B cell (primary cell): ENCODE measurements around the gene ONECUT3. TPM values are rescaled to one million over a fixed set of nuclear protein-coding genes. Genes with fewer than 3 reads are reported as not detected.

Experiments used
- ATAC-seq: fragments of 200-7000 bp; cut with Tn5 transposase; one replicate; pipeline ENCODE4 v1.10.0; 2021; ENCODE audit warnings: low read depth, mild to moderate bottlenecking, moderate number of reproducible peaks, moderate library complexity
- CTCF ChIA-PET: fragments of 350-600 bp; sonication (Branson Sonifier 250); formaldehyde crosslinking; loops from one replicate; lab custom pipeline; 2021; ENCODE audit warnings: antibody characterized with exemption, inconsistent platforms; lab: Charles Lee
- POLR2A ChIA-PET: fragments of 350-600 bp; sonication (Branson Sonifier 250); formaldehyde crosslinking; loops from one replicate; lab custom pipeline; 2021; ENCODE audit warnings: antibody characterized with exemption; lab: Charles Lee
- DNase-seq: peaks from one replicate; pipeline ENCODE4 v3.0.0; 2013
- H2AFZ ChIP-seq: 2 replicates; pipeline ENCODE4 v1.6.1; 2012; ENCODE audit warnings: mild to moderate bottlenecking, low read depth, low read length; ENCODE audit not compliant: insufficient read depth, poor library complexity, severe bottlenecking
- H3K27ac ChIP-seq, 2 donors: 1 replicate in 1 of 2; 2 replicates in 1 of 2; pipeline ENCODE4 v1.5.1; 2012 to 2013; ENCODE audit warnings: low read length in 2 of 2, mild to moderate bottlenecking in 2 of 2, moderate library complexity in 1 of 2
- H3K27me3 ChIP-seq, 4 experiments: fragments of 200-600 bp in 1 of 4; sonication (generic) in 1 of 4; replicated peaks in 1 of 4; 1 replicate in 2 of 4; 2 replicates in 2 of 4; pipeline versions ENCODE4 v1.6.1 to v1.7.0; 2013 to 2016; ENCODE audit warnings: low read length in 3 of 4, mild to moderate bottlenecking in 2 of 4, mixed read lengths in 1 of 4, moderate library complexity in 1 of 4; ENCODE audit not compliant: insufficient read depth in 4 of 4, control insufficient read depth in 3 of 4; ENCODE audit errors: control extremely low read depth in 1 of 4
- H3K36me3 ChIP-seq, 2 experiments: replicated peaks in 1 of 2; 1 replicate in 1 of 2; 2 replicates in 1 of 2; pipeline versions ENCODE4 v1.6.1 to v1.7.1; 2013; ENCODE audit warnings: low read length in 1 of 2; ENCODE audit not compliant: insufficient read depth in 2 of 2, control insufficient read depth in 1 of 2; ENCODE audit errors: control extremely low read depth in 1 of 2, extremely low read depth in 1 of 2
- H3K4me1 ChIP-seq, 2 donors: fragments of 200-600 bp in 1 of 2; sonication (generic) in 1 of 2; 1 replicate in 1 of 2; 2 replicates in 1 of 2; pipeline versions ENCODE4 v1.5.1 to v1.6.1; 2013 to 2017; ENCODE audit warnings: low read length in 2 of 2; ENCODE audit not compliant: control insufficient read depth in 2 of 2, insufficient read depth in 2 of 2
- H3K4me2 ChIP-seq: replicated peaks from 2 replicates; pipeline ENCODE3; 2012; ENCODE audit warnings: mild to moderate bottlenecking, low read depth, low read length; ENCODE audit not compliant: poor library complexity, severe bottlenecking
- H3K4me3 ChIP-seq, 5 experiments: fragments of 200-600 bp in 1 of 5; sonication (generic) in 1 of 5; 1 replicate in 3 of 5; 2 replicates in 2 of 5; pipeline versions ENCODE4 v1.5.1 to v1.7.0; 2011 to 2016; ENCODE audit warnings: low read length in 4 of 5, mild to moderate bottlenecking in 4 of 5, low read depth in 2 of 5, control low read depth in 1 of 5, moderate library complexity in 1 of 5; ENCODE audit not compliant: insufficient read depth in 1 of 5; ENCODE audit errors: control extremely low read depth in 1 of 5, extremely low read depth in 1 of 5
- H3K79me2 ChIP-seq: fragments of 200-600 bp; sonication (generic); one replicate; pipeline ENCODE4 v1.6.0; 2016; ENCODE audit warnings: low read length; ENCODE audit not compliant: control insufficient read depth, insufficient read depth
- H3K9ac ChIP-seq: fragments of 200-600 bp; sonication (generic); 2 replicates; pipeline ENCODE4 v1.6.1; 2017; ENCODE audit warnings: mild to moderate bottlenecking, low read length, moderate library complexity
- H3K9me3 ChIP-seq, 3 donors: one replicate each; pipeline versions ENCODE4 v1.6.1 to v1.7.1; 2013; ENCODE audit warnings: low read length in 2 of 3; ENCODE audit not compliant: control insufficient read depth in 2 of 3, insufficient read depth in 1 of 3; ENCODE audit errors: control extremely low read depth in 1 of 3
- H4K20me1 ChIP-seq: 2 replicates; pipeline ENCODE4 v1.6.0; 2012; ENCODE audit warnings: mild to moderate bottlenecking, low read length; ENCODE audit not compliant: insufficient read depth, control insufficient read depth, poor library complexity, severe bottlenecking
- H3K27ac Mint-ChIP-seq: one replicate; pipeline ENCODE4 v1.8.0; 2021; ENCODE audit warnings: mixed read lengths
- H3K27me3 Mint-ChIP-seq: one replicate; pipeline ENCODE4 v1.8.0; 2021; ENCODE audit warnings: mixed read lengths
- H3K4me1 Mint-ChIP-seq: one replicate; pipeline ENCODE4 v1.8.0; 2021; ENCODE audit warnings: mixed read lengths
- H3K4me3 Mint-ChIP-seq: one replicate; pipeline ENCODE4 v1.8.0; 2021; ENCODE audit warnings: mixed read lengths
- H3K9me3 Mint-ChIP-seq: one replicate; pipeline ENCODE4 v1.8.0; 2022; ENCODE audit warnings: mixed read lengths; ENCODE audit not compliant: insufficient read depth
- CTCF ChIP-seq: fragments of 200-600 bp; IDR thresholded peaks from one replicate; pipeline ENCODE4 v1.8.0; 2022; ENCODE audit warnings: antibody characterized with exemption, mild to moderate bottlenecking
- EZH2 ChIP-seq: IDR thresholded peaks from 2 replicates; pipeline ENCODE4 v1.6.1; 2012; ENCODE audit warnings: borderline replicate concordance, low read depth, mild to moderate bottlenecking, moderate library complexity, low read length; ENCODE audit not compliant: insufficient read depth, poor library complexity, severe bottlenecking
- WGBS: methylation state at CpG from one replicate; pipeline ENCODE4 v1.1.5; 2013; ENCODE audit warnings: missing lambda C conversion rate; ENCODE audit not compliant: insufficient coverage; 5-methylcytosine and 5-hydroxymethylcytosine counted together
- intact Hi-C: fragments of 100-400 bp; cut with micrococcal nuclease; formaldehyde crosslinking; loops from one replicate; pipeline ENCODE4 v1.10.0; 2022
- polyA plus RNA-seq: library from polyadenylated mRNA; depleted of rRNA; stranded (reverse); fragments of >200 nt; gene quantifications from 2 replicates; pipeline ENCODE4 v1.2.3, GENCODE V29; 2012
- small RNA-seq: library from RNA; depleted of rRNA; stranded (forward); fragments of <200 nt; gene quantifications from one replicate; pipeline ENCODE3, GENCODE V24; 2012; ENCODE audit warnings: low replicate concordance, low read depth; ENCODE audit not compliant: insufficient read length
- total RNA-seq, 2 donors: library from RNA; stranded (reverse); fragments of 120-200 nt in 1 of 2; gene quantifications; 1 replicate in 1 of 2; 2 replicates in 1 of 2; pipeline versions ENCODE4 v1.2.3 to v1.2.4, GENCODE V29; 2013 to 2022

The ONECUT3 gene
- total and polyA plus RNA-seq, 2 donors (not counting 1 experiment from before 2014, with no cell fraction given) = not detected

- no peak overlapping the region for H3K4me3 ChIP-seq
- Mint-ChIP-seq H3K27me3 (no peaks in the 10 kb centered on the region), H3K4me3 (no peak overlapping the region), H3K27ac (no peak overlapping the region), H3K9me3 (no peaks in the 10 kb centered on the region), H3K4me1 (peaks cover 4% of the 10 kb centered on the region)
- peaks cover 0 to 10% of the 10 kb centered on the region in 2 donors for H3K4me1 ChIP-seq
- H3K9ac ChIP-seq = no peak overlapping the region
- DNase-seq (no peak), ATAC-seq (no peak)
- WGBS = 91% methylated on average over 7 of the region's 15 CpGs
- H3K27me3 ChIP-seq = no peaks in the 10 kb centered on the region
- intact Hi-C loops = no loop called here
- no peaks in the 10 kb centered on the region for H3K9me3 ChIP-seq
- CTCF ChIA-PET = interaction anchor here (1.6 to 2.9 kb wide), 2 partner anchors 36 to 284 kb away, joined by 4 to 8 read pairs; no protein-coding TSS in a partner anchor
- H3K79me2 ChIP-seq = peaks cover 80% of the 10 kb centered on the region
- peaks cover 0 to 33% of the 10 kb centered on the region in 2 experiments for H3K36me3 ChIP-seq
- TF ChIP-seq CTCF (no peak), EZH2 (no peak)
- H3K4me2 ChIP-seq = no peak overlapping the region
- no peak overlapping the region for H3K27ac ChIP-seq
- no peak overlapping the region for H2AFZ ChIP-seq
- POLR2A ChIA-PET = interaction anchor here (0.6 kb wide), 1 partner anchor 191 kb away, joined by 6 read pairs; no protein-coding TSS in a partner anchor
- H4K20me1 ChIP-seq = peaks cover 96% of the 10 kb centered on the region
These were observed 77.3 kb downstream of the ONECUT3 start for GRCh38 chr19:1830568-1830967.

Small RNAs within 50 kb of the gene (small RNA-seq; reads per million reads assigned to genes)
- gene RF00017 = not detected

Other genes starting within 250 kb of the ONECUT3 start
- gene ADAMTSL5, start 240.5 kb upstream of the ONECUT3 start, total RNA-seq = not detected in 2 replicates
- 0.09 and 0.56 TPM in 2 replicates for gene ADAMTSL5, start 240.5 kb upstream of the ONECUT3 start, polyA plus RNA-seq
- not detected in 2 replicates for gene PLK5, start 229.4 kb upstream of the ONECUT3 start, total RNA-seq
- not detected in 2 replicates for gene PLK5, start 229.4 kb upstream of the ONECUT3 start, polyA plus RNA-seq
- gene MEX3D, start 185.2 kb upstream of the ONECUT3 start, total RNA-seq = 3.0 and 4.2 TPM in 2 replicates
- gene MEX3D, start 185.2 kb upstream of the ONECUT3 start, polyA plus RNA-seq = 0.69 and 0.73 TPM in 2 replicates
- 84.6 and 87.6 TPM in 2 replicates for gene MBD3, start 160.6 kb upstream of the ONECUT3 start, total RNA-seq
- gene MBD3, start 160.6 kb upstream of the ONECUT3 start, polyA plus RNA-seq = 48.1 and 60.7 TPM in 2 replicates
- gene UQCR11, start 148.0 kb upstream of the ONECUT3 start, total RNA-seq = 66.8 and 73.7 TPM in 2 replicates
- gene UQCR11, start 148.0 kb upstream of the ONECUT3 start, polyA plus RNA-seq = 41.2 and 59.5 TPM in 2 replicates
- 263 and 278 TPM in 2 replicates for gene TCF3, start 100.9 kb upstream of the ONECUT3 start, total RNA-seq
- gene TCF3, start 100.9 kb upstream of the ONECUT3 start, polyA plus RNA-seq = 574 and 588 TPM in 2 replicates
- 3.7 and 5.1 TPM in 2 replicates for gene ATP8B3, start 58.8 kb downstream of the ONECUT3 start, total RNA-seq
- gene ATP8B3, start 58.8 kb downstream of the ONECUT3 start, polyA plus RNA-seq = 0.89 and 1.4 TPM in 2 replicates
- gene REXO1, start 95.0 kb downstream of the ONECUT3 start, total RNA-seq = 72.4 and 72.6 TPM in 2 replicates
- gene REXO1, start 95.0 kb downstream of the ONECUT3 start, polyA plus RNA-seq = 108 and 898 TPM in 2 replicates
- gene KLF16, start 110.1 kb downstream of the ONECUT3 start, total RNA-seq = 29.7 and 35.8 TPM in 2 replicates
- 43.5 and 49.0 TPM in 2 replicates for gene KLF16, start 110.1 kb downstream of the ONECUT3 start, polyA plus RNA-seq
- 58.1 and 63.1 TPM in 2 replicates for gene ABHD17A, start 132.0 kb downstream of the ONECUT3 start, total RNA-seq
- gene ABHD17A, start 132.0 kb downstream of the ONECUT3 start, polyA plus RNA-seq = 127 and 134 TPM in 2 replicates
- gene ADAT3, start 151.9 kb downstream of the ONECUT3 start, total RNA-seq = 13.4 and 13.9 TPM in 2 replicates
- 5.3 and 6.1 TPM in 2 replicates for gene ADAT3, start 151.9 kb downstream of the ONECUT3 start, polyA plus RNA-seq
- gene SCAMP4, start 151.9 kb downstream of the ONECUT3 start, total RNA-seq = 60.0 and 62.9 TPM in 2 replicates
- gene SCAMP4, start 151.9 kb downstream of the ONECUT3 start, polyA plus RNA-seq = 47.9 and 51.0 TPM in 2 replicates
- 153 and 154 TPM in 2 replicates for gene CSNK1G2, start 187.7 kb downstream of the ONECUT3 start, total RNA-seq
- 288 and 304 TPM in 2 replicates for gene CSNK1G2, start 187.7 kb downstream of the ONECUT3 start, polyA plus RNA-seq